Endodermal cell (in vitro differentiated cells): ENCODE measurements around the gene GIMAP1. TPM values are rescaled to one million over a fixed set of nuclear protein-coding genes. Genes with fewer than 3 reads are reported as not detected.

Experiments
- DNase-seq: peaks from one replicate; pipeline ENCODE4 v3.0.0-alpha.2; 2017
- H3K27ac ChIP-seq: 2 replicates; pipeline ENCODE4 v1.5.1; 2013; ENCODE audit warnings: mild to moderate bottlenecking, low read depth, low read length, moderate library complexity
- H3K27me3 ChIP-seq: 2 replicates; pipeline ENCODE4 v1.6.1; 2013; ENCODE audit warnings: mild to moderate bottlenecking, low read length, moderate library complexity; ENCODE audit not compliant: insufficient read depth, control insufficient read depth, poor library complexity, severe bottlenecking
- H3K36me3 ChIP-seq: 2 replicates; pipeline ENCODE4 v1.7.0; 2013; ENCODE audit warnings: mild to moderate bottlenecking, low read length, moderate library complexity; ENCODE audit not compliant: control insufficient read depth, insufficient read depth
- H3K4me1 ChIP-seq: one replicate; pipeline ENCODE4 v1.7.0; 2013; ENCODE audit warnings: low read length; ENCODE audit not compliant: control insufficient read depth, insufficient read depth
- H3K4me3 ChIP-seq: 2 replicates; pipeline ENCODE4 v1.5.1; 2013; ENCODE audit warnings: mild to moderate bottlenecking, low read length, moderate library complexity
- H3K9ac ChIP-seq: 2 replicates; pipeline ENCODE4 v1.6.1; 2013; ENCODE audit warnings: mild to moderate bottlenecking, low read length, moderate library complexity; ENCODE audit not compliant: poor library complexity, severe bottlenecking; ENCODE audit errors: extremely low read depth
- H3K9me3 ChIP-seq: 2 replicates; pipeline ENCODE4 v1.6.1; 2013; ENCODE audit warnings: mild to moderate bottlenecking, low read length, moderate library complexity; ENCODE audit not compliant: control insufficient read depth
- H3K27ac Mint-ChIP-seq: 2 replicates; pipeline ENCODE4 v1.8.0; 2020; ENCODE audit warnings: mixed read lengths
- H3K27me3 Mint-ChIP-seq: 2 replicates; pipeline ENCODE4 v1.8.0; 2021; ENCODE audit warnings: mild to moderate bottlenecking, mixed read lengths; ENCODE audit not compliant: insufficient read depth
- H3K36me3 Mint-ChIP-seq: 2 replicates; pipeline ENCODE4 v1.8.0; 2020; ENCODE audit warnings: low read depth, mixed read lengths
- H3K4me1 Mint-ChIP-seq: 2 replicates; pipeline ENCODE4 v1.8.0; 2020; ENCODE audit warnings: mixed read lengths
- H3K4me3 Mint-ChIP-seq: 2 replicates; pipeline ENCODE4 v1.8.0; 2020; ENCODE audit warnings: mild to moderate bottlenecking, moderate library complexity, mixed read lengths
- H3K9me3 Mint-ChIP-seq: 2 replicates; pipeline ENCODE4 v1.8.0; 2020; ENCODE audit warnings: mild to moderate bottlenecking, mixed read lengths
- WGBS, 2 experiments: methylation state at CpG; one replicate each; pipeline versions ENCODE4 v1.1.5 to v1.1.7; 2013; ENCODE audit warnings: missing lambda C conversion rate in 2 of 2, mixed read lengths in 1 of 2; ENCODE audit not compliant: insufficient coverage in 1 of 2, insufficient read length in 1 of 2; 5-methylcytosine and 5-hydroxymethylcytosine counted together
- total RNA-seq, 2 donors: library from RNA; stranded (reverse); fragmentation: NEBNext Ultra II Directional in 1 of 2; extraction: Animal tissue kit (Norgen Biotek cat#: 25700) in 1 of 2; gene quantifications; 2 replicates in 1 of 2; 3 replicates in 1 of 2; pipeline ENCODE4 v1.2.1, GENCODE V29; 2021
- TF ChIP-seq, protein P1 (sequence below): fragments of 200-600 bp; sonication (generic); conservative IDR thresholded peaks from 2 replicates; pipeline ENCODE4 v1.5.0; 2021; ENCODE audit warnings: antibody characterized with exemption, mild to moderate bottlenecking

Gene GIMAP1
- total RNA-seq, 2 donors from 2014 or later = not detected

DNA sequence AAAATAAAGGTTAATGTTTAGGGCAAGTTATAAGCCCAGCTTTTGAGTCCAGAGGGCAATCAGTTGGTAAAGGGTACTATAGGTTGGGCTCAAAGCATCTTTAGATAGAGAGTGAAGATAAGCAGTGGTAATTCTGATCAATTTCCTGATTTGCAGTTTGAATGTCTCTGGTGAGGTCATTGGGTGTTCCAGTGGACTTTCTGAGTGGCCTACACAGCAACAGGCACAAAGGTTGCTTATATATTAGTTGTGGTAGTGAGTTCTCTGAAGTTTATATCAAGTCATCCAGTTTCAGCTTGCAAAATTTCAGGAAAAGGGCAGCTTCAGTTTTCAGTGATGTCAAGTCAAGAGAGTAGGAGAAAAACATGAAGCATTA lies 49.9 kb downstream of the GIMAP1 start:
- H3K4me1 Mint-ChIP-seq = peaks cover 3% of the 10 kb centered on the region
- no peak for DNase-seq
- no peak overlapping the region for H3K27ac ChIP-seq
- peaks cover 14% of the 10 kb centered on the region for H3K27me3 Mint-ChIP-seq
- H3K27me3 ChIP-seq = no peaks in the 10 kb centered on the region
- no peaks in the 10 kb centered on the region for H3K4me1 ChIP-seq
- H3K9ac ChIP-seq = no peak overlapping the region
- no peak overlapping the region for H3K4me3 ChIP-seq
- H3K36me3 ChIP-seq = no peaks in the 10 kb centered on the region
- H3K27ac Mint-ChIP-seq = no peak overlapping the region
- H3K4me3 Mint-ChIP-seq = no peak overlapping the region
- H3K9me3 ChIP-seq = no peaks in the 10 kb centered on the region
- H3K9me3 Mint-ChIP-seq = peaks cover 3% of the 10 kb centered on the region
- H3K36me3 Mint-ChIP-seq = no peaks in the 10 kb centered on the region
- TF ChIP-seq, protein P1, sequence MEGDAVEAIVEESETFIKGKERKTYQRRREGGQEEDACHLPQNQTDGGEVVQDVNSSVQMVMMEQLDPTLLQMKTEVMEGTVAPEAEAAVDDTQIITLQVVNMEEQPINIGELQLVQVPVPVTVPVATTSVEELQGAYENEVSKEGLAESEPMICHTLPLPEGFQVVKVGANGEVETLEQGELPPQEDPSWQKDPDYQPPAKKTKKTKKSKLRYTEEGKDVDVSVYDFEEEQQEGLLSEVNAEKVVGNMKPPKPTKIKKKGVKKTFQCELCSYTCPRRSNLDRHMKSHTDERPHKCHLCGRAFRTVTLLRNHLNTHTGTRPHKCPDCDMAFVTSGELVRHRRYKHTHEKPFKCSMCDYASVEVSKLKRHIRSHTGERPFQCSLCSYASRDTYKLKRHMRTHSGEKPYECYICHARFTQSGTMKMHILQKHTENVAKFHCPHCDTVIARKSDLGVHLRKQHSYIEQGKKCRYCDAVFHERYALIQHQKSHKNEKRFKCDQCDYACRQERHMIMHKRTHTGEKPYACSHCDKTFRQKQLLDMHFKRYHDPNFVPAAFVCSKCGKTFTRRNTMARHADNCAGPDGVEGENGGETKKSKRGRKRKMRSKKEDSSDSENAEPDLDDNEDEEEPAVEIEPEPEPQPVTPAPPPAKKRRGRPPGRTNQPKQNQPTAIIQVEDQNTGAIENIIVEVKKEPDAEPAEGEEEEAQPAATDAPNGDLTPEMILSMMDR = no peak

DNA sequence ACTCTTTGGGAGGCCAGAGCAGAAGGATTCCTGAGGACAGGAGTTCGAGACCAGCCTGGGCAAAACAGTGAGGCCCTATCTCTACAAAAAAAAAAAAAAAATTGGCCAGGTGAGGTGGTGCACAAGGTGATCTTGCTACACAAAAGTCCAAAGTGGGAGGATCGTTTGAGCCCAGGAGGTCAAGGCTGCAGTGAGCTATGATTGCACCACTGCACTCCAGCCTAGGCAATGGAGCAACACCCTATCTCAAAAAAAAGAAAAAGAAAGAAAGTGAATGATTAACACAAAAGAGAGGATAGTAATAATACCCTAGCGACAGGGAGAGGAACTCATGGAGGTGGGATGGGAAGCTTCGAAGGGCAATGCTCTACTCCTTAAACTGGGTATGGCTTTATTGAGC lies 53.4 kb downstream of the GIMAP1 start:
- Mint-ChIP-seq H3K4me1 (peaks cover 2% of the 10 kb centered on the region), H3K9me3 (peaks cover 8% of the 10 kb centered on the region), H3K4me3 (no peak overlapping the region), H3K27ac (no peak overlapping the region), H3K36me3 (no peaks in the 10 kb centered on the region), H3K27me3 (peaks cover 17% of the 10 kb centered on the region)
- 74 to 86% methylated on average over 2 to 3 of the region's 4 CpGs for WGBS, 2 experiments
- H3K36me3 ChIP-seq = no peaks in the 10 kb centered on the region
- no peak overlapping the region for H3K4me3 ChIP-seq
- H3K27ac ChIP-seq = no peak overlapping the region
- no peaks in the 10 kb centered on the region for H3K9me3 ChIP-seq
- no peaks in the 10 kb centered on the region for H3K27me3 ChIP-seq
- DNase-seq = no peak
- H3K4me1 ChIP-seq = no peaks in the 10 kb centered on the region
- H3K9ac ChIP-seq = no peak overlapping the region
- TF ChIP-seq, protein P1 = no peak

Other genes starting within 250 kb of the GIMAP1 start
- not detected for gene GIMAP7, start 201.7 kb upstream of the GIMAP1 start, total RNA-seq
- under 1 TPM in 1 of 2 donors, not detected in 1; 0.33 TPM for gene GIMAP4, start 149.2 kb upstream of the GIMAP1 start, total RNA-seq
- not detected for gene GIMAP6, start 84.2 kb upstream of the GIMAP1 start, total RNA-seq
- not detected for gene GIMAP2, start 30.9 kb upstream of the GIMAP1 start, total RNA-seq
- gene GIMAP5, start 20.8 kb downstream of the GIMAP1 start, total RNA-seq = not detected
- gene TMEM176B, start 83.8 kb downstream of the GIMAP1 start, total RNA-seq = under 1 TPM; 0.31 to 0.35 TPM
- gene TMEM176A, start 84.2 kb downstream of the GIMAP1 start, total RNA-seq = not detected
- gene AOC1, start 135.9 kb downstream of the GIMAP1 start, total RNA-seq = not detected